Stimulated activated CD4-positive, alpha-beta T cell treated with anti-CD3 and anti-CD28 coated beads, Interleukin-2, amount 100 ng/mL, for 4 hours (primary cell): ENCODE results near the gene SIPA1.
"Not testable (repeated sequence)": the region's sequence is repeated elsewhere in the genome, so short reads cannot be mapped to it uniquely, and the experiment has no call there.

Source experiments
- DNase-seq: peaks from one replicate; pipeline ENCODE4 v3.0.0-alpha.2; 2020; ENCODE audit warnings: low read depth

The SIPA1 gene

DNA sequence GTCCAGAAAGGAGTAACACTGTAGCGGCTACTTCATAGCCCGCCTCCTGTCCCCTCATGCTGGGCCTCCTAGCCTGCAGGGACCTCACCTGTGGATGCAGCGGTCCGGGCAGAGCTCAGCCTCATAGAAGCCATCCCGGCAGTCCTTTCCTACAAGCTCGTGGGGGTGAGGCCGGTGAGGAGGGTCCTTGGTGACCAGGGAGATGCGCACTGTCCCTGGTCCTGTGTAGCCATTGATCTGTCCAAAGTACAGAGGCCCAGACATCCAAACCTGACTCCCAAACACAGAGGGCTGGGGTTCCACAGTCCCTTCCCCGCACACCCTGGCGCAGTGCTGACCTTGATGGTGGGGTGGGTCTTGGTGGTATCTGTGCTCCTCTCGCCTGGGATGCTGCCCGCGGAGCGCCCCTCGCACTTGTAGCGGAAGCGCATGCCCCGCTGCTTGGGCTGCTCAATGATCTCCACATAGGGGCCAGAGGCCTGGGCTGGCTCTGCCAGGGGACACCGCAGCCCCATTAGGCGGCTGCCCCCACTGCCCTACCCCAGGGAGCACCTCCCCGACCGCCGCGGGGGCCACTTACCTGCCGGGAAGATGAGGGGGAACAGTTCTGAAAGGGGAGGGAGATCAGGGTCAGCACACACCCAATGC, 23.8 kb downstream of the SIPA1 start:
- DNase-seq, result no peak

- DNase-seq, result no peak
Measured at GRCh38 chr11:65662247-65662798, 24.4 kb downstream of the SIPA1 start.

DNA sequence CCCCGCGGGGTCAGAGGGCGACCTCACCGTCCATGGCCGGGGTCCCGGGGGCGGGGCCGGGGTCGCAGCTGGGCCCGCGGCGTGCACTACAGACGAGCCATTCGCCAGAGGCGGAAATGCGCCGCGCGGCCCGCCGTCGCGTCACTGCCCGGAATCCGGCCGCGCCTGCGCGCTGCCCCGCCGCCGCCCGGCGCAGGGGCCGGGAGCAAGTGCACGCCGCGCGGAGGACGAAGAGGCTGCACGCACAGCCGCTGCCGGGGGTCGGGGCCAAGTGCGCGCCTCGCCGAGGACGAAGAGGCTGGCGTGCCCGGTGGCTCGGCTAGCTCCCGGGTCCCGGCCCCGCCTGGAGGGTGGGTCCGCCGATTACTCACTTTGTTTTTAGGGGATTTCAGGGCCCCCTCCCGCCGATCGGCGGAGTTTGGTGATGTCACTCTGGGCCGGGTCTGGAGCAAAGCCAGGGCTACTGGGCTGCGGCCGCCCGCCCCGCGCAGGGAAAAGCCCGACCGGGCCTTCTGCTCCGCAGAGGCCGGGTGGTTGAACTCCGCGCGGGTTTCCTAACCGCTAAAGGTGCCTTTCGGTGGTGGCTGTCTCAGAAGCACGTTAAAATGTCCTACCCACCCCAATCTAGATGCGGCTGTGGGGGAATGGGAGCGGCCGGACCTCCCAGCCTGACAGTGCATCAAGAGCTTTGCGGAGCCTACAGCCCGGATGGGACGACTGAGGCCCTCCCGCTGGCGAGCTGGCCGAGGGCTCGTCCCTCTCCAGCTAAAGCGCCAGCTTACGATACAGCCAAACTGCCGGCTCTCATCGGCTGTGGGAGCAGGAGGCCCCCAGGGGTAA, 25.1 kb downstream of the SIPA1 start, which contains the start of gene RELA:
RELA (minus strand) TSS at position 118 of the 840 bp plus-strand sequence; CDS start at position 34, 84 bp downstream.
- DNase-seq, result peak; percentile 79

DNA sequence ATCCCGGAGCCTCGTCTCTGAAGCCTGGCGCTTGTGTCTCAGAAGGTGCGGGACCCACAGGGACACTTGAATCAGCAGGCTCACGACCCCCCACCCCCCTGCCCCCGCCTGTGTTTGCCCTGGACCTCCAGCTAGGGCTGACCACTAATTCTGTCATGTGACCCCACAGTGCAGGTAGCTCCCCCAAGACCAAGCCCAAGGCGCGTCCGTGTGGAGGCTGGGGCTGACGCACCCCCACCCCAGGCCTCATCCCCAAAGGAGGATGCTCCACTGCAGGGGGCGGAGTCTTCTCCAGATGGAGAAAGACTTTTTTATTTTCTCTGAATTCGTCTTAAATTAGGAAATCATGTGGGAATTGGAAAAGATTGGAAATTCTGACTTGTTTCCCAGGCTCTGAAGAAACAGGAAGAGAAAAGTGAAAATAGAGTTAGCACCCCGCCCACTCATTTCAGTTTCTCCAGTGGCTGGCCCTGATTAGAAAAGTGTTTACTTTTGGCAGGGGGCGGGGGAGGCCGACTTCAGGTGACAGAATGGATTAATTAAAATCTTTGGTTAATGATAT, 25.8 kb downstream of the SIPA1 start:
- DNase-seq, result peak; percentile 53

DNA sequence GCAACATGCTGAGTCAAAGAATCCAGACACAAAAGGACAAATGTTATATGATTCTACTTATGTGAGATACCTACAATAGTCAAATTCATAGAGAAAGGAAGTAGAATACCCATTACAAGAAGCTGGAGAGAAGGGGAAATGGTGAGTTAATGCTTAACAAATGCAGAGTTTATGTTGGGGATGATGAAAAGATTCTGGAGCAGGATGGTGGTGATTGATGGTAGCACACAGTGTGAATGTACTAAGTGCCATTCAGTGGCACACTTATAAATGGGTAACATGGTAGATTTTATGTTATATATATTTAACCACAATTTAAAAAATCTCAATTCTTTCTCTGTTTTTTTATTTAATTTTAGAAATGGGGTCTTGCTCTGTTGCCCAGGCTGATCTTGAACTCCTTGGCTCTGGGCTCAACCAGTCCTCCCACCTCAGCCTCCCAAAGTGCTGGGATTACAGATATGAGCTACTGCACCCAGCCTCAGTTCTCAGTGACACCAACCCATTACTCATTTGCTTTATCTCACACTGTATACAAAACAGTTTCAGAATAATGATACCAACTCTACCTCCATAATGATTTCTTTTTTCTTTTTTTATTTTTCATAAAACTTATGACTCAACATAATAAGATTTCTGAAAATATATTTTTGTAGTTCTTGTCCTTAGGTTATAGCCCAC, 34.4 kb downstream of the SIPA1 start:
- no peak for DNase-seq

DNA sequence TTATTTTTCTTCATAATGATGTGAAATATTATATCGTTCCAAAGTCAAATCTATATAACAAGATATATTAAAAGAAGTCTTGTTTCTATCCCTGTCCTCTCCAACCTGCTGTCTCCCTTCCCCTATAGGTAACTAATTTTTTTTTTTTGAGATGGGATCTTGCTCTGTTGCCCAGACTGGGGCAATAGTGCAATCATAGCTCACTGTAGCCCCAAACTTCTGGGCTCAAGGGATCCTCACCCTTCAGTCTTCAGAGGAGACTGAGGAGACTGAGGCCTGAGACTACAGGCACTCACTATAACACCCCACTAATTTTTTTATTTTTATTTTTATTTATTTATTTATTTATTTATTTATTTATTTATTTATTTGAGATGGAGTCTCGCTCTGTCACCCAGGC, 35.1 kb downstream of the SIPA1 start:
- DNase-seq, result no peak

DNA sequence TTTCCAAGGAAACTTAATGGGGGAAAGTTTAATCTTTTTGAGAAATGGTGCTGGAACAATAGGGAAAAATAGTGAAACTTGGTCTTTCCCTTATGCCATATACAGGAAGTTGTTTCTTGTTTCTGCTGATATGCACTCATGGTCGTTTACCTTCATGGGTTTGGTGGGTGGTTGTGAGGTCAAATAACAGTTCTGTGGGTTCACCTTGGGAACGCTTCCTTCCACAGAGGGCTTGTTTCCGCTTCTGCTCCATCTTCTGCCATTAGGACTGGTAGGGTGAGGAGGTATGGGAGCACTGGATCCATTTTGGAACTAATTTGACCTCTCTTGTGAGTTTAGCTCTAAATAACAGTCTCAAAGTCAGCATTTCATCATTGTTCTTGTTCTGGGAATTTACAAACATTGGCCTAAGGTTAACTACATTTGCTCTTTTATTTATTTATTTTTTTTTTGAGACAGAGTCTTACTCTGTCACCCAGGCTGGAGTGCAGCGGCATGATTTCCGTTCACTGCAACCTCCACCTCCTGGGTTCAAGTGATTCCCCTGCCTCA, 42.4 kb downstream of the SIPA1 start:
- no peak for DNase-seq

DNA sequence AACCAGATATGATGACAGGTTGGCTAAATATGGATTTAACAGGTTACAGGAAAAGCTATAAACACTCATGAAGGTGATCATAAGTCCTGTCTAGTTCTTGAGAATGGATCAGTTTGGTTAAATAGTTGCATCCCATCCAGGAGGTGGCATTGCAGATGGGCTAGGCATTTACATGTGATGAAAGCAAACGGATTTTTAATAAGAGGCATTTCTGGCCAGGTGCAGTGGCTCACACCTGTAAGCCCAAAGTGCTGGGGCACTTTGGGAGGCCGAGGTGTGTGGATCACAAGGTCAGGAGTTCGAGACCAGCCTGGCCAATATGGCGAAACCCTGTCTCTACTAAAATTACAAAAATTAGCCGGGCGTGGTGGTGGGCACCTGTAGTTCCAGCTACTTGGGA, 45.6 kb downstream of the SIPA1 start:
- DNase-seq, result not testable (repeated sequence)

GRCh38 chr11:65685981-65686380, 48.1 kb downstream of the SIPA1 start:
- no peak for DNase-seq

DNA sequence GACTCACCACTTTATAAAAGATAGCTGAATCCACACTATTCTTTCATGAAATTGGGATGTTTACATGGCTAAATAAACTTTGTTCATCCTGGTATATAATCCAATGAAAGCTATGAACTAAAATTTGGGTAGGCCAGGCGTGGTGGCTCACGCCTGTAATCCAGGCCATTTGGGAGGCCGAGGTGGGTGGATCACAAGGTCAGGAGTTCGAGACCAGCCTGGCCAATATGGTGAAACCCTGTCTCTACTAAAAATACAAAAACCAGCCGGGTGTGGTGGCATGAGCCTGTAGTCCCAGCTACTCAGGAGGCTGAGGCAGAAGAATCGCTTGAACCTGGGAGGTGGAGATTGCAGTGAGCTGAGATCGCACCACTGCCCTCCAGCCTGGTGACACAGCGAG, 53.9 kb downstream of the SIPA1 start:
- DNase-seq, result not testable (repeated sequence)

- DNase-seq, result no peak
Measured at GRCh38 chr11:65692367-65692766, 54.5 kb downstream of the SIPA1 start.

- no peak for DNase-seq
Measured at GRCh38 chr11:65695459-65696241, 57.7 kb downstream of the SIPA1 start.

GRCh38 chr11:65696802-65697552, 59.1 kb downstream of the SIPA1 start:
- no peak for DNase-seq

DNA sequence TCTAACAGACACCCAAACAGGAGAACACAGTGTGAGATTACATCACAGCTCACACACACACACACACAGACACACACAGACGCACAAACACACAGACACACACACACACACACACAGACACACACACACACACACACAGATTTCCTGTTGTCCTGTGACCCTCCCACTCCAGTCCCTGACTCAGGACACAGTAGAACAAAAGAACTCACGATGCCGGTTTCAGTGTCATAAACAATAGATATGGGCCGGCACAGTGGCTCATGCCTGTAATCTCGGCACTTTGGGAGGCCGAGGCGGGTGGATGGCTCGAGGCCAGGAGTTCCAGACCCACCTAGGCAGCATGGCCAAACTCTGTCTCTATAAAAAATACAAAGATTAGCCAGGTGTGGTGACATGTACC, 60.3 kb downstream of the SIPA1 start:
- DNase-seq, result no peak

- no peak for DNase-seq
Measured at GRCh38 chr11:65699306-65699705, 61.4 kb downstream of the SIPA1 start.

GRCh38 chr11:65700399-65700798, 62.5 kb downstream of the SIPA1 start:
- no peak for DNase-seq
